ENCODE data around the gene CELF2. TPM values are rescaled to one million over a fixed set of nuclear protein-coding genes. Genes with fewer than 3 reads are reported as not detected.

The CELF2 gene
- total RNA-seq, 4 donors from 2014 or later, result 120 to 185 (median 154) TPM

- TF ChIP-seq, protein P1, sequence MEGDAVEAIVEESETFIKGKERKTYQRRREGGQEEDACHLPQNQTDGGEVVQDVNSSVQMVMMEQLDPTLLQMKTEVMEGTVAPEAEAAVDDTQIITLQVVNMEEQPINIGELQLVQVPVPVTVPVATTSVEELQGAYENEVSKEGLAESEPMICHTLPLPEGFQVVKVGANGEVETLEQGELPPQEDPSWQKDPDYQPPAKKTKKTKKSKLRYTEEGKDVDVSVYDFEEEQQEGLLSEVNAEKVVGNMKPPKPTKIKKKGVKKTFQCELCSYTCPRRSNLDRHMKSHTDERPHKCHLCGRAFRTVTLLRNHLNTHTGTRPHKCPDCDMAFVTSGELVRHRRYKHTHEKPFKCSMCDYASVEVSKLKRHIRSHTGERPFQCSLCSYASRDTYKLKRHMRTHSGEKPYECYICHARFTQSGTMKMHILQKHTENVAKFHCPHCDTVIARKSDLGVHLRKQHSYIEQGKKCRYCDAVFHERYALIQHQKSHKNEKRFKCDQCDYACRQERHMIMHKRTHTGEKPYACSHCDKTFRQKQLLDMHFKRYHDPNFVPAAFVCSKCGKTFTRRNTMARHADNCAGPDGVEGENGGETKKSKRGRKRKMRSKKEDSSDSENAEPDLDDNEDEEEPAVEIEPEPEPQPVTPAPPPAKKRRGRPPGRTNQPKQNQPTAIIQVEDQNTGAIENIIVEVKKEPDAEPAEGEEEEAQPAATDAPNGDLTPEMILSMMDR (IDR thresholded peaks at IDR 0.05; ENCODE audit: low read depth), result no peak
Measured at GRCh38 chr10:11330383-11331045, 312.8 kb downstream of the CELF2 start.

DNA sequence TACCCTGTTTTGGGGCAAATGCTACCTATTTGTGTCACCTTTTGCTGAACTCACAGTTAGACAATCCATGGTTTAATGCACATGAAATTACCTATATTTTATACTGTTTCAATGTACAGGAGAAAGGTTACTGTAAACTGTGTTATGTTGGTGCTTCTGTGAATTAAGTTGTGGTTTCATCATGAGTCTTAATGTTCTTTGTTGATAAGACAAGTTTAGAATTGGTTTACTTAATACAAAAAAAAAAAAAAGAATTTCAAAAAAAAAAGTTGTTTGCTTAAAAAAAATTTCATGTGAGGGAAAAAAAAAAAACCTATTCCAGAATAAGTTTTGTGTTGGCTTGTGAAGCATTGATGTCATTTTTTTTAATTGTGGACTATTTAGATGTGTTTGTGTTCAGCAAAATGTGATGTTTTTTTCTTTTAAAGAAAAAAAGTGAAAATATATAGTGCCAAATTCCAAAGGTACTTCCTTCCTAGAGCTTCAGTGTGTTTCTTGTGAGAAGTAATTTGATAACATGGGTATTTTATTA lies 313.4 kb downstream of the CELF2 start:
- TF ChIP-seq, protein P1 (IDR thresholded peaks at IDR 0.05; ENCODE audit: low read depth), result no peak

DNA sequence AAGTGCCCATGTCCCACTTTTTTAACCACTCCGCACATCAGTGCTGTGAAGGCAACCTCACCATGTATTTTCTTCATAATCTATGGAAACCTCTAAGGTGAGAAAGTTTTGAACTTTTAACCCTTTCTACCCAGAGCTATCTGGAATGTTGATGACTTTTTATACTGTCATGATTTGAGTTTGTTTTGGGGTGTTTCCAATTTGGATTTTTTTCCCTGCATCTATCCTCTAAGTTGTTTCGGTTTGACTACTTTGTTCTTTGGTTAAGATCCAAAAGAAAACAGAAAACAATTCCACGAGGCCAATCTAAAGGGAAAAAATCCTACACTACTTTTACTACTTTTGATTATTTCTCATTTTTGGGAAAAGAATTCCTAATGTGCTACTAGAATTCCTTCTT lies 314.1 kb downstream of the CELF2 start:
- TF ChIP-seq, protein P1 (IDR thresholded peaks at IDR 0.05; ENCODE audit: low read depth), result no peak

DNA sequence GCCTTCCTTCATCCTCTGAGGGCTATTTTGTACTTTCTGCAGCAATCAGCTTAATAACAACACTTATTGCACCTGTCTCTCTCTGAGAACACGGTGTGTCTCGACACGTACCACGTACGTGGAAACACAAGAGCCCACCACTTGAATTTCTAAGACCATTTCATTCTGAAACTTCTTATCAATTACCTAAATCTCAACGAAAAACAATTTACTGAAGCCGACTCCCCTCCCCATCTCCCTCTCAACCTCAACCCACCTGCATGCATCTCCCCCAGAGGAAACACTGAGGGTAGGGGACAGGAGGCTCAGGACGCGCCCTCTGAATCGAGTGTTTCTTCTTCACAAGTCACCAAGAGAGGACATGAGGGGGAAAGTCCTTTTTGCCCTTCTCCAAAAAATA lies 315.2 kb downstream of the CELF2 start:
- TF ChIP-seq, protein P1 (IDR thresholded peaks at IDR 0.05; ENCODE audit: low read depth), result no peak

DNA sequence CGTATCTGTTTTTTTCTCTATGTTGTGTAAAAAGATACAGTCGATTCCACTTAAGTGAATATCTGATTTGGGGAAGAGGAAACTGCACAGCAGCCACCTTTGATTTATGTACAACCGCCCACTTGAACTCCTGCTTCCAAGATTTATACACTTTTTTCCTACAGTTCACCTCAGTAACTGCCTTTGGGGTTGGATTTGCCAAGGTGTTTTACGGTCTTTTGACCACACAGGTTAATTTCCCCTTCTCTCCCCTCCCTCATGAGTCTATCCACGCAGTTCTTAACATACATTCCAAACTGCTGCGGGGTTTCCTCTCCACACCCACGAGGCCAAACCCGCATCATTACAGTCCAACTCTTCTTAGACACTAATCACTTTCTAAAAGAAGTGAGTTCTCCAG lies 316.8 kb downstream of the CELF2 start:
- TF ChIP-seq, protein P1 (IDR thresholded peaks at IDR 0.05; ENCODE audit: low read depth), result no peak

- TF ChIP-seq, protein P1 (IDR thresholded peaks at IDR 0.05; ENCODE audit: low read depth), result no peak
Measured at GRCh38 chr10:11335167-11335652, 317.5 kb downstream of the CELF2 start.

DNA sequence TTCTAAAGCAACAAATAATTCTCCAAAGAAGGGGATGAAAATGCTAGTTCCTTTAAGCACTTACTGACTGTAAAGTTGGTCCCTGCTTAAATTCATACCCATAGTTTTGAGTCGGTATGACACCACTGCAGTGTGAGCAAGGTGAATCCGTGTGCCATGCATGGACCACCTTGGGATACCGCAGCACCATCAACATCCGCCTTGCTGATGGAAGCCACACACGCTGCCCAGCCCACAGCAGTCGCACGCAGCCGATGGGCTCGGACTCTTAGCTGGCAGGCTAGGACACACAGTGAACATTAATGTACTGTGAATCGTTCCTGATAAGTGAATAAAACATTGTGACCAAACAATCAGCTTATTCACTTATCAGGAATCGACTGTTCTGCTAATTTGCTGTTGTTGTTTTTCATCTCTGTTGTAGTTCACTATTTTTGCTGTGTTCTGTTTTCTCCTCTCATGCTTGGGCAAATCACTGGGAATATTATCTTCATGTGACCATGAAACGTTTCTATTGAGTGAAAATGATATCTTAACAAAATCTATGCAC lies 318.3 kb downstream of the CELF2 start:
- TF ChIP-seq, protein P1 (IDR thresholded peaks at IDR 0.05; ENCODE audit: low read depth), result no peak

Data from subcutaneous adipose tissue (tissue), 4 donors.